Measurements from ENCODE around the gene RGPD8. TPM values are rescaled to one million over a fixed set of nuclear protein-coding genes. Genes with fewer than 3 reads are reported as not detected.

RGPD8 gene
- polyA plus RNA-seq, 1 of the 3 experiments (the other 2 are of a cell fraction), result 0.76 TPM

- Histone ChIP-seq H2AFZ (ENCODE audit: low read depth) (peak overlapping the region; percentile 41; the same call in 1 of the 2 replicates), H3F3A (replicated peaks; ENCODE audit: insufficient read depth) (peaks cover 16% of the 10 kb centered on the region), H3K9me3 (no peaks in the 10 kb centered on the region), H4K20me1 (ENCODE audit: insufficient read depth) (no peaks in the 10 kb centered on the region), H3K9ac (no peak overlapping the region), H3K4me2 (no peak overlapping the region), H3K27me3 (ENCODE audit: insufficient read depth) (no peaks in the 10 kb centered on the region), H3K36me3 (replicated peaks in 1 of 2; ENCODE audit: control insufficient read depth in 1 of 2, insufficient read depth in 2 of 2, low read length in 1 of 2) (peaks cover 6 to 27% of the 10 kb centered on the region in 2 experiments), H3K4me1 (ENCODE audit: control insufficient read depth in 1 of 2, insufficient read depth in 2 of 2, low read depth in 1 of 2, low read length in 1 of 2) (0 out of 4 replicates have a peak, but pooled peaks cover 0 to 9% of the 10 kb centered on the region in 2 experiments), H3K4me3 (ENCODE audit: low read depth in 2 of 2, low read length in 1 of 2) (no peak overlapping the region), H3K79me2 (ENCODE audit: insufficient read depth) (no peaks in the 10 kb centered on the region), H3K27ac (ENCODE audit: low read depth in 2 of 2, low read length in 1 of 2) (peak overlapping the region in 1 of 2 experiments; percentile 90; a peak in 2 of 4 replicates), H3K9me2 (no peaks in the 10 kb centered on the region)
- TF ChIP-seq IRF3 (IDR thresholded peaks at IDR 0.05; ENCODE audit: low read depth, low read length) (no peak), REST (IDR thresholded peaks at IDR 0.05; ENCODE audit: low read depth, low read length) (no peak), SIN3A (IDR thresholded peaks at IDR 0.05; ENCODE audit: borderline replicate concordance, low read depth, low read length) (no peak), YY1 (IDR thresholded peaks at IDR 0.05; ENCODE audit: low read depth) (no peak), ZBTB33 (IDR thresholded peaks at IDR 0.05; ENCODE audit: borderline replicate concordance, low read depth) (no peak), RFX5 (IDR thresholded peaks at IDR 0.05; ENCODE audit: low read length) (no peak), USF1 (IDR thresholded peaks at IDR 0.05; ENCODE audit: borderline replicate concordance, low read depth) (no peak), GATA2 (CRISPR knock-in tag; IDR thresholded peaks at IDR 0.05) (no peak), MEF2A (IDR thresholded peaks at IDR 0.05; ENCODE audit: borderline replicate concordance, low read depth) (no peak), SMC3 (IDR thresholded peaks at IDR 0.05; ENCODE audit: low read depth, low read length) (no peak), EP300 (IDR thresholded peaks at IDR 0.05; ENCODE audit: borderline replicate concordance in 1 of 2, low read depth in 1 of 2, low read length in 1 of 2) (no peak), ELF1 (IDR thresholded peaks at IDR 0.05) (no peak), MAX (IDR thresholded peaks at IDR 0.05; ENCODE audit: low read depth) (no peak), NRF1 (IDR thresholded peaks at IDR 0.05; ENCODE audit: low read depth, low read length) (no peak), FOXM1 (IDR thresholded peaks at IDR 0.05; ENCODE audit: low read depth) (no peak), GABPA (IDR thresholded peaks at IDR 0.05; ENCODE audit: low read depth) (no peak), TCF12 (IDR thresholded peaks at IDR 0.05) (no peak), FOSL2 (IDR thresholded peaks at IDR 0.05; ENCODE audit: borderline replicate concordance, low read depth) (no peak)
- ChIA-PET POLR2A (no interaction called here), CTCF (no interaction called here)
- WGBS (ENCODE audit: low lambda C conversion rate), result 94% methylated on average over 3 of the region's 3 CpGs
- no peak for DNase-seq
Observed at GRCh38 chr2:112322919-112323318, 110.5 kb downstream of the RGPD8 start.
